T-helper 17 cell (primary cell): ENCODE data around the gene XYLT2. TPM values are rescaled to one million over a fixed set of nuclear protein-coding genes. Genes with fewer than 3 reads are reported as not detected.
A peak's percentile ranks its signal among the peaks of the same experiment; 100 is the strongest.
"Not testable (repeated sequence)": the region's sequence is repeated elsewhere in the genome, so short reads cannot be mapped to it uniquely, and the experiment has no call there.

Experiments
- ATAC-seq: fragments of 150-1000 bp; cut with Tn5 transposase; 2 replicates; pipeline ENCODE4 v1.10.0; 2021; ENCODE audit warnings: mild to moderate bottlenecking, moderate library complexity
- DNase-seq, 3 donors: peaks; one replicate each; pipeline versions ENCODE4 v3.0.0 to v3.0.0-alpha.2; 2020 to 2021
- H3K9me3 ChIP-seq: one replicate; pipeline ENCODE4 v1.7.0; 2013; ENCODE audit warnings: low read length, mild to moderate bottlenecking; ENCODE audit not compliant: control insufficient read depth, poor library complexity, severe bottlenecking
- H3K27ac Mint-ChIP-seq: one replicate; pipeline ENCODE4 v1.8.0; 2022; ENCODE audit warnings: mild to moderate bottlenecking, moderate library complexity, mixed read lengths
- H3K27me3 Mint-ChIP-seq: one replicate; pipeline ENCODE4 v1.8.0; 2022; ENCODE audit warnings: mixed read lengths
- H3K36me3 Mint-ChIP-seq: one replicate; pipeline ENCODE4 v1.8.0; 2022; ENCODE audit warnings: low read depth, mixed read lengths
- H3K4me1 Mint-ChIP-seq: one replicate; pipeline ENCODE4 v1.8.0; 2022; ENCODE audit warnings: mild to moderate bottlenecking, mixed read lengths
- H3K4me3 Mint-ChIP-seq: one replicate; pipeline ENCODE4 v1.8.0; 2022; ENCODE audit warnings: mild to moderate bottlenecking, moderate library complexity, mixed read lengths
- total RNA-seq, 4 donors: library from RNA in 2 of 4; stranded (reverse) in 2 of 4; gene quantifications; one replicate each; pipeline ENCODE4 v1.2.3 and lab custom pipeline; 2022 to 2026

Gene XYLT2
- total RNA-seq (10 to 100 TPM; 19.2 to 20.4 TPM), total RNA-seq (lab: John Stamatoyannopoulos, UW) (35.0 to 53.1 reads per million in 2 donors)

DNA sequence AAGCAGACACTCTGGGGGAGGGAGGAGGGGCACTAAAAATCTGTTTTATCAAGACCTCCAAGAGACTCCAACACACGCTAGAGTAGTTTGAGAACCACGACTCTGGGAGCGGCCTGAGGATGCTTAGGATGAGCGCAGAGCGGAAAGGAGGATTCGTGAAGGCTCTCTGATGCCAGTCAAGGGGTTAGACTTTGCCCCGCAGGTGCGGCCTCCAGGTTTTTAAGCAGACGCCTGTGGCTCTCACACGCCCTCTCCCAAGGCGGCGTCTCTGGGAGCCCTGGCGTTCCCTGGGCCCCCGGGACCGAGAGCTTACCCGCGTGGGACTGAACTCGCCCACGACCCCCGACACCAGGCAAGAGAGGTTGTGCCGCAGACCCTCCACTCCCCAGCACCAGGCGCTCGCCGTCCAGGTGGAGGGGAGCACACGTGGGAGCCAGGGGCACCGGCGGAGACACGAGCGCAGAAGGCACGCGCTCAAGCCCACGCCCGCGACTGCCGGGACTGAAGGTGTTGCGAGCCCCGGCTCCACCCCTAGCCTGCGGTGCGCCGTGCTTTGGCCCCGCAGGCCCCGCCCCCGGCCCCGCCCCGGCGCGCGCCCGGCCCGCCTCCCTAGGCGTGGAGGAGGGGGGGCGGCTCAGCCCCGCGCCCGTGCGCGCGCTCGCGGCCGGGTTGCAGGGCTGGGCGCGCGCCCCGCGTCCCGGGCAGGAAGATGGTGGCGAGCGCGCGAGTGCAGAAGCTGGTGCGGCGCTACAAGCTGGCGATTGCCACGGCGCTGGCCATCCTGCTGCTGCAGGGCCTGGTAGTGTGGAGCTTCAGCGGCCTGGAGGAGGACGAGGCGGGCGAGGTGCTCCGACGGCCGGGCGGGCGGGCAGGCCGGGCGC, at the start of gene XYLT2:
TSS of gene XYLT2 (plus strand) at position 695 of the 881 bp plus-strand sequence. CDS start at position 710, 15 bp downstream.
- Mint-ChIP-seq H3K27ac (peak within 1 kb of the TSS; percentile 84), H3K27me3 (no peaks in the 10 kb centered on the region), H3K4me1 (peaks cover 18% of the 10 kb centered on the region), H3K4me3 (peak within 1 kb of the TSS; percentile 93), H3K36me3 (no peaks in the 10 kb centered on the region)
- peak; percentile 93 to 97 (median 95) for DNase-seq
- H3K9me3 ChIP-seq: no peaks in the 10 kb centered on the region
- ATAC-seq: peak; percentile 95

DNA sequence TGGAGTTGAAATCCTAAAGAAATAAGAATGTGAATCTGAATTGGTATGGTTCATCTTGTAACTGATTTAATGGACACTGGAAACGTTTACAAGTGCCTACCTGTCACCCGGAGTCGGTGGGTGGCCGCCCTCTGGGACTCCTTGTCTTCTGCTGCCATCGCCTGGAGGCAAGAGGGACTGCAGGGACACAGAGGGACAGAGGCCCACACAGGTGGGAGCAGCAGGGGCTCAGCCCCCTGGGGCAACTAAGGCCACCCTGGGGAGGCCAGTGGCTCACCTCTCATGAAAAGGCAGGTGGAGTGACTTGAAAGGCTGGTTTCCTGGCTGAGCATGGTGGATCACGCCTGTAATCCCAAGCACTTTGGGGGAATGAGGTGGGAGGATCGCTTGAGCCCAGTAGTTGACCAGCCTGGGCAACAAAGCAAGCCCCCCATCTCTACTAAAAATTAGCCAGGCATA, 48.5 kb upstream of the XYLT2 start:
- DNase-seq (peak; percentile 57 to 76 (median 61)), ATAC-seq (peak; percentile 98)
- H3K27ac Mint-ChIP-seq: no peak overlapping the region
- peaks cover 2% of the 10 kb centered on the region for H3K36me3 Mint-ChIP-seq
- H3K4me3 Mint-ChIP-seq: no peak overlapping the region
- H3K27me3 Mint-ChIP-seq: peaks cover 33% of the 10 kb centered on the region
- no peaks in the 10 kb centered on the region for H3K9me3 ChIP-seq
- H3K4me1 Mint-ChIP-seq: peaks cover 4% of the 10 kb centered on the region

DNA sequence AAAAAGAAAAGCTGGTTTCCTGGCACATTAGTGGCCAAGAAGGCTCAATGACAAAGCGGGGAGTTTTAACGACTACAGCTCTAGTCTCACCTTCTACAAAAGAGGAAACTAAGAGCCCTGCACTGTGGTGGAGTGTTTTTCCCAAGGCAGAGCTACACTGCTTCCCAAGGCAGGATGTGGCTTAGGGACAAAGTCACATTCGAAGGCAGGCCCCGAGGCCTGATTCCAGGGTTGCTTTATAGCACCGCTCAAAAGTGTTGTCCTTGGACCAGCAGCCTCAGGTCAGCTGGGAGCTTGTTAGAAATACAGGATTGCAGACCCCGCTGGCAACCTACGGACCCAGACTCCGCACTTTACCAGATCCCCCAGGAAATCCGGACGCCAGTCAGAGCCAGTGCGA, 47.9 kb upstream of the XYLT2 start:
- H3K4me3 Mint-ChIP-seq: no peak overlapping the region
- H3K27me3 Mint-ChIP-seq: peaks cover 35% of the 10 kb centered on the region
- DNase-seq (no peak), ATAC-seq (no peak)
- H3K9me3 ChIP-seq: no peaks in the 10 kb centered on the region
- H3K4me1 Mint-ChIP-seq: peaks cover 4% of the 10 kb centered on the region
- no peak overlapping the region for H3K27ac Mint-ChIP-seq
- peaks cover 2% of the 10 kb centered on the region for H3K36me3 Mint-ChIP-seq

DNA sequence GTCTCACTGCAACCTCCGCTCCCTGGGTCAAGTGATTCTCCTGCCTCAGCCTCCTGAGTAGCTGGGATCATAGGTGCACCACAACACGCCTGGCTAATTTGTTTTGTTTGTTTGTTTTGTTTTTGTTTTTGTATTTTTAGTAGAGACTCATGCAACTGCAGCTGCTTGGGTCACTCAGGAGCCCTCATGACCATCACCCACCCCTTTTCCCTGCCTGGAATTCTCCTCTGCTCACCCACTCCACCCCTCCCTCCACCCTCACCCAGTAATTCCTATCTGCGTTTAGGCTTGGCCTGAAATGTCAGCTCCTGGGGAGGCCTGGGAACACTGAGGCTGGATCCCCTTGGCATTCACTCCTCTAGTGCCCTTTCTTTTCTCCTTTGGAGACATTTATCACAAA, 46.1 kb upstream of the XYLT2 start:
- Mint-ChIP-seq H3K4me1 (peaks cover 4% of the 10 kb centered on the region), H3K4me3 (no peak overlapping the region), H3K27ac (no peak overlapping the region), H3K27me3 (peaks cover 33% of the 10 kb centered on the region), H3K36me3 (peaks cover 2% of the 10 kb centered on the region)
- H3K9me3 ChIP-seq: no peaks in the 10 kb centered on the region
- no peak for ATAC-seq
- DNase-seq: no peak

DNA sequence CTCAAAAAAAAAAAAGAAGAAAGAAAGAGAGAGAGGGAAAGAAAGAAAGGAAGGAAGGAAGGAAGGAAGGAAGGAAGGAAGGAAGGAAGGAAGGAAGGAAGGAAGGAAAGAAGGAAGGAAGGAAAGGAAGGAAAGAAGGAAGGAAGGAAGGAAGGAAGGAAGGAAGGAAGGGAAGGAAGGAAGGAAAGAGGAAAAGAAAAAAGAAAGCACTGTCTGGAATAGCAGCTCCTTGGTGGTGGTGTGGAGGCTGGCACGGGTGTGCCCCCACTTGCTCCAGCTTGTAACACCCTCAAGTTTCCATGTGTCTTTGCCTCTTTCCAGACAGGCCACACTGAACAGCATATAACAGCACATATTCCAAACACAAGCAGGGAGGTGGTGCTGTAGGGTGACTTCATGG, 45.1 kb upstream of the XYLT2 start:
- peaks cover 37% of the 10 kb centered on the region for H3K27me3 Mint-ChIP-seq
- DNase-seq, H3K27ac Mint-ChIP-seq, ATAC-seq, H3K9me3 ChIP-seq, H3K4me3 Mint-ChIP-seq, H3K4me1 Mint-ChIP-seq, H3K36me3 Mint-ChIP-seq: not testable (repeated sequence)

DNA sequence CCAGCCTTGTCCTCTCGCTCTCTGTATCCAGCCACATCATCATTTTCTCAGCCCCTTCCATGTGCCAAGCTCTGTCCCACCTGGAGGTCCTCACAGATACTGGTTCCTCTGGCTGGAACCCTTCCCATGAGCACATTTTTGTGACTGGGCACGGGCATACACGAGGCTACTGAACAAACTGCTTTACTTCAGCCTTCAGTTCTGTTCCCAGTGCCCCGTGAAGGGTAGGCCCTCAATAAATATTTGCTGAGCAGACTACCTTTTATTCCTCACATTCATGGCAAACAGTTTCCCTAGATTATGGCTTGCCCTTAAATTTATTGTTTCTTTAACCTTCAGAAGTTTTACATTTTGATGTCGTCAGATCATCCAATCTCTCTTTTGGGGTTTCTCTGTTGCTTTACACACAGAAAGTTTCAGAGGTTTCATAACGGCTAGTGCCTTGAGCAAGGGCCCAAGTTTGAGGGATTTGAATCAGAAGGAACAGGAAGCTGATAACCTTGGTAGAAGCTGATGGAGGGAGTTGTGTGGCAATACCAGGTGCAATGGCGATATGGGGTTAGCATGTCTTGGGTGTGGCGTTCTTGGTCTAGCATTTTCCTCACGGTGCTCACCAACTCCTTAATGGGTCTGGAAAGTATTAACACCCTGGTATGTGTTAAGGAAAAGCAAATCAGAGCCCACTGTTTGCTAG, 43.9 kb upstream of the XYLT2 start:
- no peak for ATAC-seq
- Mint-ChIP-seq H3K4me1 (peaks cover 4% of the 10 kb centered on the region), H3K4me3 (no peak overlapping the region), H3K27me3 (peaks cover 41% of the 10 kb centered on the region), H3K36me3 (no peaks in the 10 kb centered on the region), H3K27ac (peak overlapping the region; percentile 16)
- DNase-seq: no peak
- no peaks in the 10 kb centered on the region for H3K9me3 ChIP-seq

DNA sequence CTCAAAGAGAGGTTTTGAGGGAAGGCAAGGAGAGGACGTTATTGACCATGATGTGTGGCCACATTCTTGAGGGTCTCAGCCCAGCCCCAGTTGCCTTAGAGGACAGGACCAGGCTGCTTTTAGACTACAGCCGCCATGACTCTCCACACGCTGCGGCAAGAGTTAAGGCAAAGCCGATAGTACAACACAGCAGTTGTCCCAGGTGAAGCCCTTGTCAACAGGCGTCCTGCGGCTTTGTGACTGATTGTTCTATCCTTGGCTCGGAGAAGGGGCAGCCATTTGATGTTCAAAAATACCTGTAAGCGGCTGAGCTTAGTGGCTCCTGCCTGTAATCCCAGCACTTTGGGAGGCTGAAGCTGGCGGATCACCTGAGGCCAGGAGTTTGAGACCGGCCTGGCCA, 42.9 kb upstream of the XYLT2 start:
- H3K27ac Mint-ChIP-seq: peak overlapping the region; percentile 16
- H3K36me3 Mint-ChIP-seq: no peaks in the 10 kb centered on the region
- DNase-seq (no peak), ATAC-seq (no peak)
- peaks cover 40% of the 10 kb centered on the region for H3K27me3 Mint-ChIP-seq
- H3K4me3 Mint-ChIP-seq: no peak overlapping the region
- H3K9me3 ChIP-seq: no peaks in the 10 kb centered on the region
- H3K4me1 Mint-ChIP-seq: no peaks in the 10 kb centered on the region

DNA sequence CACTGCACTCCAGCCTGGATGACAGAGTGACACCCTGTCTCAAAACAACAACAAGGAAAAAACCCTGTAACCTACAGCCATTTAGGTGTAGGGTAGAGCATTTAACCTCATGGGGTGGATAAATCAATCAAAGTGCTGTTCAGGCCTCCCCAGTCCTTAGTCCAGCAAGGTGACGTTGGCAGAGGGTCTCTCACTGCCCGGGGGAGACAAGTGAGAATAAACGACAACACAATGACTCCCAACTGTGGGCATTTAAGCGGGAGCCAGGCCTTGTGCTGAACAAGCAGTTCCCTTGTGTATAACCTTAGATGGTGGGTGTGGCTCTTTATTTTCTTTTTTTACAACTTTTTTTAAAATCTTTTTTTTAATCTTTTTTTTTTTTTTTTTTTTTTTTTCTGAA, 42.3 kb upstream of the XYLT2 start:
- no peak for ATAC-seq
- DNase-seq: no peak
- no peak overlapping the region for H3K4me3 Mint-ChIP-seq
- no peak overlapping the region for H3K27ac Mint-ChIP-seq
- no peaks in the 10 kb centered on the region for H3K9me3 ChIP-seq
- H3K36me3 Mint-ChIP-seq: no peaks in the 10 kb centered on the region
- no peaks in the 10 kb centered on the region for H3K4me1 Mint-ChIP-seq
- peaks cover 42% of the 10 kb centered on the region for H3K27me3 Mint-ChIP-seq

DNA sequence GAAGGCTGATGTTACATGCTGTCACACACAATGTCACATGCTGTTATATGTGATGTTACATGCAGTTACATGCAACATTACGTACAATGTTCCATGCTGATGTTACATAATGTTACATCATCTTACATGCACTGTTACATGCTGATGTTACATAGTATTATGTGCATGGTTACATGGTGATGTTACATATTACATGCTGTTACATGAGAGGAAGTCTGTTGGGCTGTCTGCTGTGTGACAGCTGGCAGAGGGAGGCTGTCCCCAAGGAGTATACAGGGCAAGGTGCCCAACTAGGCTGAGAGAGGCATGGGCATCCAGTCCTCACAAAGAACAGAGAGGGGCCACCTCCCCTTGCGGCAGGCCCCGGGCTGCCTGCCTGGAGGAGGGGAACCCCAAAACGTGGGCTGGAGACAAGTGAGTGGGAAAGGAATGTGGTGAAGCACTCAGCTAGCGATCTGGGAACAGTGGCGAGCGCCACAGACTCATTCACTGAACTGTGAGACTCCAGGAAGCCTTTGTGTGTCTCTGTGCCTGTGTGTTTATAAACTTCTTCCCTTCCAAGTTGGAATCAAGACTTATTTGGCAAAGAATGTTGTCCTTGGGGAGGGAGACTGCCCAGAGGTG, 41.0 kb upstream of the XYLT2 start:
- Mint-ChIP-seq H3K4me3 (no peak overlapping the region), H3K36me3 (no peaks in the 10 kb centered on the region), H3K27ac (no peak overlapping the region), H3K27me3 (peaks cover 44% of the 10 kb centered on the region), H3K4me1 (no peaks in the 10 kb centered on the region)
- ATAC-seq (no peak), DNase-seq (no peak)
- no peaks in the 10 kb centered on the region for H3K9me3 ChIP-seq

DNA sequence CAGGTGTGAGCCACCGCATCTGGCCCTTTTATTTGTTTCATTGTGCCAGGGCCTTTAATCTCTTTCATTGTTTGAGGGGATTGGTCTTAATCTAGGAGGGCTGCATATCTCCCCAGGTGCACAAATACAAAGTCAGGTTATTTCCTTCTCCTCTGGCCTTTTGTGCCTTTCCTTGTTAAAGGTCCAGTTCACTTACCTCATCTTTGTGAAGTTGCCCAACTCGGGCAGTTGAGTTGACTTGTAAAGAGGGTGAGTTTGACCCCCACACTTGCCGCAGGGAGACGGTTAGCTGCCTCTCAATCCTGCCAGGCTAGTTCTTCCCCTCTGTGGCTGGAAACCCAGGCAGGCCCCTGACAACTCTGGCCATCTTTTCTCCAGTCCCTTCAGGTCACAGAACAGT, 38.3 kb upstream of the XYLT2 start:
- ATAC-seq: no peak
- Mint-ChIP-seq H3K36me3 (peaks cover 7% of the 10 kb centered on the region), H3K27me3 (peaks cover 57% of the 10 kb centered on the region), H3K4me1 (peaks cover 3% of the 10 kb centered on the region), H3K4me3 (no peak overlapping the region), H3K27ac (no peak overlapping the region)
- no peaks in the 10 kb centered on the region for H3K9me3 ChIP-seq
- no peak for DNase-seq

DNA sequence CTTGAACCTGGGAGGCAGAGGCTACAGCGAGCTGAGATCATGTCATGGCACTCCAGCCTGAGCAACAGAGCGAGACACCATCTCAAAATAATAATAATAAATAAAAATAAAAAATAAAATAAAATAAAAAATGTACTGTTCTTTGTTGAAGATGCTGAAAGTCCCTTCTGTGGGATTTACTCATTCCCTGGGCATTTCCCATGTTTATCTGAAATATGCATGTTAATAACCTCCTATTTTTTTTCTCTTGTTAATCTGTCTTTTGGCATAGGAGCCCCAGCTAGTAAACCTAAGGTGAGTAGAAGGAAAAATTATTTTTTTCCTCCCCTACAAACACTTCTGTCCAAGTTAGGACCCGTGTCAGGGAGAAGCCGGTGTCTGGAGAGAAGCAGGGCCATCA, 37.3 kb upstream of the XYLT2 start:
- no peak overlapping the region for H3K4me3 Mint-ChIP-seq
- no peak for DNase-seq
- no peaks in the 10 kb centered on the region for H3K9me3 ChIP-seq
- H3K27ac Mint-ChIP-seq: no peak overlapping the region
- H3K36me3 Mint-ChIP-seq: peaks cover 7% of the 10 kb centered on the region
- peaks cover 3% of the 10 kb centered on the region for H3K4me1 Mint-ChIP-seq
- no peak for ATAC-seq
- peaks cover 67% of the 10 kb centered on the region for H3K27me3 Mint-ChIP-seq

DNA sequence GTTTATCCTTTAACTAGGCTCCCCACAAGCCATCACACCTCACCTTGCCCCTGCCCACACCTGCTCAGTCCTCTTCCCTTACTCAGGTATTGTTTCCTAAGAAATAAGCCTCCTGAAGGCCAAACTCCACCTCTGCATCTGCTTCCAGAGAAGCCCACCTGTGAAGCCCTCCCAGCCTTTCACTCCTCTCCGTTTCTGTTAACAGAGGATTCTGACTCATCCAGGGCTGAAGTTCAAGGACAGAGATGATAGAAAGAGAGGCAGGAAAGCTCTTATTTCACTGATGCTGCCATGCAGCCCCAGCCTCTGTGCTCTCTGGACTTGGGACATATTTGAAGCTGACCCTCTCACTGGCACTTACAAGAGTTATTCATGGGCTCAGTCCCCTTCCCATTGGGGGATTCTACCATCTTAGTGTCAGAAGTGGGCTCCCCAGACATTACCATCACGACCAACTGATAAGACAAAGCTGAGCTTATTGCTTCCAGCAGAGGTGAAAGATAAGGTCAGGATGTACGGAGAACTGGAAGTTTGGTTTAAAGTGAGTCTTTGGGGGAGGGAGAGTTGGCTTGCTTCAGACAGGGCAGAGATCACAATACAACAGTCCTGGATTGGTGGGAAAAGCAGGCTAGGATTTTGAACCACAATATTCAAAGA, 35.3 kb upstream of the XYLT2 start:
- Mint-ChIP-seq H3K36me3 (peaks cover 7% of the 10 kb centered on the region), H3K4me3 (no peak overlapping the region), H3K4me1 (peaks cover 6% of the 10 kb centered on the region), H3K27ac (no peak overlapping the region), H3K27me3 (peaks cover 64% of the 10 kb centered on the region)
- no peaks in the 10 kb centered on the region for H3K9me3 ChIP-seq
- ATAC-seq (no peak), DNase-seq (no peak)

DNA sequence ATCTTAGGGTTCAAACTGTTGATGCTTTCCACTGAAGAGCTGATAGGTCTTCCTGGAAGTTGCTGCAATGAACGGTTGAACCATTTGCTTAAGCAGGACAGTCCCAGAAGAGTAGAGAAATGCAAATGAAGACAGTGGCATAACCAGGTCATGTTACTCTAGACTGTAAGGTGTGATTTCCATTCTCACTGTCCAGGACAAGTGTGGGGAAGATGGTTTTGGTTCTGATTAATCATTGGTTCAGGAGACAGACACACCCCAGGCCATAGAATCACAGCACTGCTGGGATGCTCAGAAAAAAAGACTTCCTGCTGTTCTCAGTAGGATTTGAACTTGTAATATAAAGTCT, 34.8 kb upstream of the XYLT2 start:
- H3K9me3 ChIP-seq: no peaks in the 10 kb centered on the region
- Mint-ChIP-seq H3K4me3 (no peak overlapping the region), H3K36me3 (peaks cover 7% of the 10 kb centered on the region), H3K27me3 (peaks cover 59% of the 10 kb centered on the region), H3K4me1 (peaks cover 6% of the 10 kb centered on the region), H3K27ac (no peak overlapping the region)
- no peak for ATAC-seq
- DNase-seq: no peak
